HG03103 (cell line): ENCODE results near the gene HOXC6.
"Not testable (repeated sequence)": the region's sequence is repeated elsewhere in the genome, so short reads cannot be mapped to it uniquely, and the experiment has no call there.

Experiments used
- ATAC-seq: cut with Tn5 transposase; IDR thresholded peaks from one replicate; pipeline ENCODE4 v1.9.1; 2021; ENCODE audit warnings: low read depth; ENCODE audit not compliant: unreplicated experiment

HOXC6 gene

DNA sequence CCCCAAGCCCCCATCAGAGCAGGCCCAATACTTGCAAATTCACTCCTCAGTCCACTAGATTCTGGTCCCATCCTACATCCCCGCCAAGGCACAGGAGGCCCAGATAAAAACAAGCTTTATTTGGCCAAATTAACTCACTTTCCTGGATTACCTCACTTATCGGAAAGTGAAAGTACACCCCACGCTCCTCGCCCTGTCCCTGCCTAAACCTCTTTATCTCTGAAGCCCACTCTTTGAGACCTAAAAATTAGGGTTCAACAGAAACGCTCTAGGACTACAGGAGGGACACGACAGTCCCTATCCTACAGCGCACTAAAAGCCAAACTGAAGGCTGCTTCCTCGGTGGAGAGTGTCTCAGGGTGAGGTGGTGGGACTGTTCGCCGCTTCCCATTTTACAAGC, 49.6 kb downstream of the HOXC6 start:
- ATAC-seq = not testable (repeated sequence)

DNA sequence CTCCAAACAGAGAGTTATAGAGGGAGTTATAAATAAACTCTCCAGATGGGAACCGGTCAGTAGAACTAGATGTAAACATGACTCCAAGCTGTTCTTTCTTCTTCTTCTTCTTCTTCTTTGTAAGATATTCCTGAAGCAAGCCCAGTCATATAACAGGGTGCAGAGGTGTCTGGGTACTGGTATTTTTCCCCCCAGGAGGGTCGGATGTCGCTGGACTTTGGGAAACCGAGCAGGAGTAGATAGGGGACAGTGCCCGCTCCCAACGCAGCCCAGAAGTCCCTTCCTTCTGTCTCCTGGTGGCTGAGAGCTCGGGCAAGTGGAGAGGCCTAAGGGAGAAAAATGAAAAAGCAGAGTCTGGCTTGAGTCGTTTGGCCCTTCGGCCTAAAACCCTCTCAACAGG, 50.9 kb downstream of the HOXC6 start:
- ATAC-seq = not testable (repeated sequence)
